ENCODE measurements around the gene TTC1. TPM values are rescaled to one million over a fixed set of nuclear protein-coding genes. Genes with fewer than 3 reads are reported as not detected.

The TTC1 gene
- total and polyA plus RNA-seq, 2 of the 8 experiments (the other 6 are each of a cell fraction or from before 2014, with no cell fraction given), result 25.1 to 63.9 TPM

DNA sequence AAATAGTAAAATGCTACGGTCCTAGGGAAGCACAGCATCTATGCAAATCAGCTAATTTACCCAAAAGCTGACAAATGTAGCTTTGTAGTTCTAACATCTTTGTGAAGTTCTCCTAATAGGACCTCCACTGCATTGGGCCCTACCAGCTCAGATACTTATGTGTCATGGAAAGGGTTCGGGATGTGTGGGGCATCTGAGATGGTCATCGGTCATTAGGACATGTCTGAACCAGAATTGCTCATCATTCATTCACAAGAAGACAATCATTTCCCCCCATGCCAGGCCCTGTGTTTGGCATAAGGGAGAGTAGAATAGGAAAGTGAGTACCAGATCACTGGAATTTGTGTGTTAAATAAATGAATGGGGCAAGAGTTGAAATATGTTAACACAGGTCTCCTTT, 74.6 kb downstream of the TTC1 start:
- H4K20me1 ChIP-seq (replicated peaks in 1 of 2; ENCODE audit: control insufficient read depth in 1 of 2, insufficient read depth in 2 of 2, low read length in 2 of 2), result no peaks in the 10 kb centered on the region
- CTCF ChIA-PET (ENCODE audit: partially characterized antibody), result interaction anchor here (0.8 to 1.9 kb wide), 5 partner anchors 58 to 307 kb away, joined by 3 to 4 read pairs (median 3); no protein-coding TSS in a partner anchor
- no peak overlapping the region for H3K56ac ChIP-seq (replicated peaks; ENCODE audit: insufficient read length, low read depth, low read length)
- H3K23ac ChIP-seq (ENCODE audit: insufficient read length), result no peak overlapping the region
- no peak for FAIRE-seq
- POLR2A ChIA-PET (ENCODE audit: partially characterized antibody), result interaction anchor here (0.5 to 4.5 kb wide), 5 partner anchors 11 to 204 kb away, joined by 3 to 16 read pairs (median 4); no protein-coding TSS in a partner anchor
- no peak overlapping the region for H2BK15ac ChIP-seq (ENCODE audit: low read length)
- no peak overlapping the region for H4K5ac ChIP-seq (ENCODE audit: insufficient read length, low read depth, low read length)
- peaks cover 0 to 10% (median 0%) of the 10 kb centered on the region in 4 experiments; a peak in 2 of 7 replicates for H3K4me1 ChIP-seq (replicated peaks in 1 of 4; ENCODE audit: control insufficient read depth in 3 of 4, insufficient read depth in 4 of 4, low read length in 3 of 4)
- H4K8ac ChIP-seq (ENCODE audit: extremely low read depth, insufficient read depth, low read length), result no peak overlapping the region
- H2BK20ac ChIP-seq (ENCODE audit: low read length), result no peak overlapping the region
- DNase-seq (ENCODE audit: low read depth in 1 of 2, low spot score in 2 of 2), result no peak
- no peaks in the 10 kb centered on the region for H3K9me3 ChIP-seq (ENCODE audit: insufficient read depth in 2 of 2, low read depth in 1 of 2, low read length in 1 of 2)
- no peaks in the 10 kb centered on the region; a peak in 1 of 4 replicates for H3K79me2 ChIP-seq (ENCODE audit: control insufficient read depth in 1 of 2, insufficient read depth in 2 of 2, low read length in 2 of 2)
- no peak overlapping the region for H3K9ac ChIP-seq (replicated peaks in 1 of 4; ENCODE audit: extremely low read depth in 1 of 4, low read depth in 3 of 4, low read length in 3 of 4)
- WGBS, 2 experiments (ENCODE audit: extremely low coverage in 1 of 2, insufficient coverage in 1 of 2, insufficient read length in 1 of 2, insufficient replicate concordance in 2 of 2, low coverage in 1 of 2, low lambda C conversion rate in 2 of 2, missing lambda C conversion rate in 1 of 2), result 90% methylated on average over 3 of the region's 3 CpGs; no CpG with 5 or more reads in 1 of the 2 experiments
- no peak overlapping the region for H3K4ac ChIP-seq (replicated peaks; ENCODE audit: insufficient read length, low read depth, low read length)
- H3K23me2 ChIP-seq (ENCODE audit: low read depth, low read length), result no peaks in the 10 kb centered on the region
- no peak overlapping the region for H3K18ac ChIP-seq (ENCODE audit: extremely low read depth, low read length)
- no peak overlapping the region for H3K14ac ChIP-seq (ENCODE audit: insufficient read length)
- no peak overlapping the region for H2AFZ ChIP-seq (ENCODE audit: low read length)
- H3K36me3 ChIP-seq (ENCODE audit: control insufficient read depth in 2 of 4, insufficient read depth in 4 of 4, low read length in 3 of 4), result peaks cover 0 to 10% (median 3%) of the 10 kb centered on the region in 4 experiments; a peak in 4 of 8 replicates
- H3K27ac ChIP-seq (ENCODE audit: low read depth, low read length), result 0 out of 2 replicates have a peak overlapping the region, but pooled peaks have one; percentile 11
- no peaks in the 10 kb centered on the region for H3K27me3 ChIP-seq (replicated peaks in 1 of 4; ENCODE audit: control insufficient read depth in 3 of 4, extremely low read depth in 1 of 4, insufficient read depth in 3 of 4, low read length in 3 of 4)
- no peak overlapping the region for H2AK5ac ChIP-seq (ENCODE audit: low read depth, low read length)
- H3K4me2 ChIP-seq (ENCODE audit: insufficient read depth in 1 of 2, low read depth in 2 of 2, low read length in 2 of 2), result no peak overlapping the region
- 0 out of 2 replicates have a peak overlapping the region, but pooled peaks have one; percentile 37 for H2BK5ac ChIP-seq (ENCODE audit: low read depth, low read length)
- no peak overlapping the region for H4K91ac ChIP-seq (replicated peaks; ENCODE audit: insufficient read length, low read length)
- H3K4me3 ChIP-seq (ENCODE audit: extremely low read depth in 1 of 4, insufficient read depth in 2 of 4, low read depth in 3 of 4, low read length in 4 of 4), result no peak overlapping the region
- H3K79me1 ChIP-seq (ENCODE audit: low read depth, low read length), result no peaks in the 10 kb centered on the region; the same call in 1 of the 2 replicates
- no peak overlapping the region for H2BK120ac ChIP-seq (replicated peaks; ENCODE audit: low read depth, low read length)
- H2BK12ac ChIP-seq (ENCODE audit: low read depth, low read length), result no peak overlapping the region
- TF ChIP-seq TEAD4 (IDR thresholded peaks at IDR 0.05; ENCODE audit: low read depth, low read length) (no peak), FOSL1 (IDR thresholded peaks at IDR 0.05; ENCODE audit: insufficient read depth, low read depth, low read length) (no peak), PHF8 (conservative IDR thresholded peaks at IDR 0.05; ENCODE audit: low read depth, low read length) (no peak), MAFK (IDR thresholded peaks at IDR 0.05; ENCODE audit: low read depth, low read length) (no peak), SIN3A (conservative IDR thresholded peaks at IDR 0.05 in 1 of 2, IDR thresholded peaks at IDR 0.05 in 1 of 2; ENCODE audit: low read depth in 1 of 2, low read length in 2 of 2) (no peak)

All from H1 (cell line).